Glutamatergic neuron (in vitro differentiated cells): ENCODE measurements around the gene ARID4B. TPM values are rescaled to one million over a fixed set of nuclear protein-coding genes. Genes with fewer than 3 reads are reported as not detected.

Experiments
- DNase-seq: peaks from one replicate; pipeline ENCODE4 v3.0.0; 2022
- H3K27ac Mint-ChIP-seq: one replicate; pipeline ENCODE4 v1.8.0; 2020; ENCODE audit warnings: mild to moderate bottlenecking, mixed read lengths, inconsistent platforms; ENCODE audit not compliant: unreplicated experiment
- H3K27me3 Mint-ChIP-seq: one replicate; pipeline ENCODE4 v1.8.0; 2020; ENCODE audit warnings: mild to moderate bottlenecking, moderate library complexity, mixed read lengths, inconsistent platforms; ENCODE audit not compliant: unreplicated experiment
- H3K36me3 Mint-ChIP-seq: one replicate; pipeline ENCODE4 v1.8.0; 2020; ENCODE audit warnings: mild to moderate bottlenecking, mixed read lengths, inconsistent platforms; ENCODE audit not compliant: unreplicated experiment
- H3K4me1 Mint-ChIP-seq: one replicate; pipeline ENCODE4 v1.8.0; 2020; ENCODE audit warnings: mild to moderate bottlenecking, low read depth, mixed read lengths, inconsistent platforms; ENCODE audit not compliant: unreplicated experiment
- H3K4me3 Mint-ChIP-seq: one replicate; pipeline ENCODE4 v1.8.0; 2020; ENCODE audit warnings: mild to moderate bottlenecking, mixed read lengths, inconsistent platforms; ENCODE audit not compliant: unreplicated experiment
- H3K9me3 Mint-ChIP-seq: one replicate; pipeline ENCODE4 v1.8.0; 2020; ENCODE audit warnings: mild to moderate bottlenecking, moderate library complexity, mixed read lengths, inconsistent platforms; ENCODE audit not compliant: unreplicated experiment
- CTCF ChIP-seq: fragments of 200-600 bp; sonication (generic); IDR thresholded peaks from one replicate; pipeline ENCODE4 v1.5.0; 2021; ENCODE audit not compliant: partially characterized antibody, unreplicated experiment
- total RNA-seq: library from RNA; stranded (reverse); fragmentation: NEBNext Ultra II Directional; extraction: Animal tissue kit (Norgen Biotek cat#: 25700); gene quantifications from one replicate; pipeline ENCODE4 v1.2.1, GENCODE V29; 2021; ENCODE audit not compliant: unreplicated experiment

ARID4B gene
- total RNA-seq, 1 donor from 2014 or later, result 65.9 TPM

DNA sequence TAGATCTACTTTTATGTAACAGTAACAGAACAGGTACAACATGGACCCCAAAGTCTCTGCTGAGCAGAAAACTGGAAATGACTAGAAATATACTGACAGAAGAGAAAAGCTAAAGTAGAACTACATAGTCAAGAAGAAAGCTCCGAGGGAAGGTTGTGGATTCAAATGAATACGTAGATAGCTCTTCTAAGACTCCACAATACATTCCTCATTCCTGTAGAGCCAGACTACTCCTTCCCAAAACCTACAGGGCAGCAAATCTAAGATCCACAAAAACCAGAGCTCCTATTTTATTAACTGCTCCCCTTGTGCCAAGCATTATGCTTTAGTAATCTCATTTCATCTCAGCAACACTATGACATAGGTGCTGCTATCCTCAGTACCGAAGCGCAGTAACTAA is 35.2 kb downstream of the ARID4B start:
- TF ChIP-seq CTCF, result no peak
- Mint-ChIP-seq H3K27ac (no peak overlapping the region), H3K9me3 (no peaks in the 10 kb centered on the region), H3K4me3 (no peak overlapping the region), H3K27me3 (peaks cover 2% of the 10 kb centered on the region), H3K4me1 (peaks cover 2% of the 10 kb centered on the region), H3K36me3 (no peaks in the 10 kb centered on the region)
- DNase-seq, result no peak

- DNase-seq, result no peak
Observed at GRCh38 chr1:235291599-235292091, 36.3 kb downstream of the ARID4B start.

DNA sequence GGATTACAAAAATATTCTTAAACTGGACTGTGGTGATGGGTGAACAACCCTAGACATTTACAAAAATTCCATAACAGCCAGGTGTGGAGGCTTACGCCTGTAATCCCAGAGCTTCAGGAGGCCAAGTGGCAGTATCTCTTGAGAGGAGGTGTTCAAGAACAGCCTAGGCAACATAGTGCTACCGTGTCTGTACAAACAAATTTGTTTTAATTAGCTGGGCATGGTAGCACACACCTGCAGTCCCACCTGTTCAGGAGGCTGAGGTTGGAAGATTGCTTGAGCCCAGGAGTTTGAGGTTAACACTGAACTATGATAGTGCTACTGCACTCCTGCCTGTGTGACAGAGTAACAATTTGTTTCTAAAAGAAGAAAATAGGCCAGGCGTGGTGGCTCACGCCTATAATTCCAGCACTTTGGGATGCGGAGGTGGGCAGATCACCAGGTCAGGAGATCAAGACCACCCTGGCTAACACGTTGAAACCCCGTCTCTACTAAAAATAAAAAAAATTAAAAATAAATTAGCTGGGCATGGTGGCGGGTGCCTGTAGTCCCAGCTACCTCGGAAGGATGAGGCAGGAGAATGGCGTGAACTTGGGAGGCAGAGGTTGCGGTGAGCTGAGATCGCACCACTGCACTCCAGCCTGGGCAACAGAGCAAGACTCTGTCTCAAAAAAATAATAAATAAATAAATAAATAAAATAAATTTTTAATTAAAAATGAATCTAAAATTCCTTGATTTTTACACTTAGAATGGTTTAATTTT is 37.1 kb downstream of the ARID4B start:
- DNase-seq, result no peak
- Mint-ChIP-seq H3K27me3 (peaks cover 2% of the 10 kb centered on the region), H3K27ac (no peak overlapping the region), H3K4me3 (no peak overlapping the region), H3K4me1 (peaks cover 2% of the 10 kb centered on the region), H3K9me3 (no peaks in the 10 kb centered on the region), H3K36me3 (no peaks in the 10 kb centered on the region)
- TF ChIP-seq CTCF, result no peak

More at GRCh38 chr1:235291599-235292091, 36.3 kb downstream of the ARID4B start:
- Mint-ChIP-seq H3K4me1 (peaks cover 2% of the 10 kb centered on the region), H3K27me3 (peaks cover 2% of the 10 kb centered on the region), H3K27ac (no peak overlapping the region), H3K36me3 (no peaks in the 10 kb centered on the region), H3K4me3 (no peak overlapping the region), H3K9me3 (no peaks in the 10 kb centered on the region)
- TF ChIP-seq CTCF, result no peak

DNA sequence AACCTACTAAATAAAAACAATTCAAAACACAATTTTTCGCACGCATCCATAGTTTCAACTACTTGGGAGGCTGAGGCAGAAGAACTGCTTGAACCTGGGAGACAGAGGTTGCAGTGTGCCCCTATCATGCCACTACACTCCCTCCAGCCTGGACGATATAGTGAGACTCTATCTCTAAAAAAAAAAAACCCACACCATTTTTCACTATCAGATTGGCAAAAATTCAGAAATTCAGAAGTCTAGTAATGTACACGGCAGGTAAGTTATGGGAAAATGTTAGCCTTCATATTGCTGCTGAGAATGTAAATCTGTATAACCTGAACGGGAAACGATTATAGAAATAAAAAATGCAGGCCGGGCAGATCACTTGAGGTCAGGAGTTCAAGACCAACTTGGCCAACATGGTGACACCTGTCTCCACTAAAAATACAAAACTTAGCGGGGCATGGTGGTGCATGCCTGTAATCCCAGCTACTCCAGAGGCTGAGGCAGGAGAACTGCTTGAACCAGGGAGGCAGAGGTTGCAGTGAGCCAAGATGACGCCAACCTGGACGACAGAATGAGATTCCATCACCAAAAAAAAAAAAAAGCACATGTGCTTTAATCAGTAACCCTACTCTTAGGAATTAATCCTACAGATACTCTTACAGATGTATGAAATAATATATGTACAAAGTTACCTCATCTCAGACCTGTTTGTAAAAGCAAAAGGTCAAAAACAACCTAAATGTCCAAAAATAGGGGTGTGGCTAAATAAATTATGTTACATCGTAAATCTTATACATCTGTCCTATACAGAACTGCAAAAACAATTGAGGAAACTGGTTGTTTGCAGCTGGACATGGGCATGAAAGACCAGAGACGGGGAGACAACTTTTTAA is 37.9 kb downstream of the ARID4B start:
- Mint-ChIP-seq H3K4me3 (no peak overlapping the region), H3K4me1 (peaks cover 2% of the 10 kb centered on the region), H3K9me3 (no peaks in the 10 kb centered on the region), H3K36me3 (no peaks in the 10 kb centered on the region), H3K27ac (no peak overlapping the region), H3K27me3 (no peaks in the 10 kb centered on the region)
- no peak for DNase-seq
- TF ChIP-seq CTCF, result no peak
